Neuronal stem cell (in vitro differentiated cells): ENCODE results near the gene UNC13B.

Experiments
- DNase-seq: peaks from one replicate; pipeline ENCODE4 v3.0.0-alpha.2; 2013; ENCODE audit warnings: low spot score
- H2AFZ ChIP-seq: one replicate; pipeline ENCODE4 v1.6.1; 2013; ENCODE audit warnings: mild to moderate bottlenecking, low read length, inconsistent platforms
- H2AK5ac ChIP-seq: 2 replicates; pipeline ENCODE4 v1.6.1; 2013; ENCODE audit warnings: low read depth, mild to moderate bottlenecking, inconsistent platforms, low read length, moderate library complexity, mixed read lengths
- H2BK120ac ChIP-seq: 2 replicates; pipeline ENCODE4 v1.6.1; 2013; ENCODE audit warnings: low read depth, mild to moderate bottlenecking, inconsistent platforms, low read length, moderate library complexity, mixed read lengths
- H2BK12ac ChIP-seq: one replicate; pipeline ENCODE4 v1.6.1; 2013; ENCODE audit warnings: low read length, inconsistent platforms
- H2BK15ac ChIP-seq: 2 replicates; pipeline ENCODE4 v1.6.1; 2013; ENCODE audit warnings: mild to moderate bottlenecking, low read length, inconsistent platforms, mixed read lengths
- H2BK5ac ChIP-seq: one replicate; pipeline ENCODE4 v1.6.1; 2013; ENCODE audit warnings: inconsistent platforms, mild to moderate bottlenecking, low read length, moderate library complexity
- H3K14ac ChIP-seq: one replicate; pipeline ENCODE4 v1.6.1; 2013; ENCODE audit warnings: low read length, inconsistent platforms
- H3K18ac ChIP-seq: 2 replicates; pipeline ENCODE4 v1.6.1; 2013; ENCODE audit warnings: low read length, inconsistent platforms
- H3K23ac ChIP-seq: 2 replicates; pipeline ENCODE4 v1.6.1; 2013; ENCODE audit warnings: low read depth, mild to moderate bottlenecking, mixed read lengths, low read length, inconsistent platforms; ENCODE audit not compliant: poor library complexity
- H3K27ac ChIP-seq: replicated peaks from 3 replicates; pipeline ENCODE4 v1.5.1; 2013; ENCODE audit warnings: low read length, inconsistent platforms
- H3K27me3 ChIP-seq, 3 experiments: 2 replicates each; pipeline ENCODE4 v1.6.1; 2013; ENCODE audit warnings: low read length in 3 of 3, mild to moderate bottlenecking in 2 of 3, inconsistent platforms in 1 of 3, low read depth in 1 of 3, mixed read lengths in 1 of 3, moderate library complexity in 1 of 3; ENCODE audit not compliant: control insufficient read depth in 3 of 3, insufficient read depth in 3 of 3
- H3K36me3 ChIP-seq, 2 donors: replicated peaks in 1 of 2; 2 replicates each; pipeline ENCODE4 v1.6.1; 2013; ENCODE audit warnings: low read length in 2 of 2; ENCODE audit not compliant: control insufficient read depth in 2 of 2, insufficient read depth in 2 of 2
- H3K4ac ChIP-seq: 2 replicates; pipeline ENCODE4 v1.6.1; 2013; ENCODE audit warnings: inconsistent platforms, mild to moderate bottlenecking, low read length, moderate library complexity
- H3K4me1 ChIP-seq, 2 donors: 1 replicate in 1 of 2; 2 replicates in 1 of 2; pipeline ENCODE4 v1.6.1; 2013; ENCODE audit warnings: low read length in 2 of 2, low read depth in 1 of 2; ENCODE audit not compliant: control insufficient read depth in 2 of 2, insufficient read depth in 1 of 2
- H3K4me2 ChIP-seq: one replicate; pipeline ENCODE4 v1.6.1; 2013; ENCODE audit warnings: mild to moderate bottlenecking, low read length, inconsistent platforms; ENCODE audit not compliant: insufficient read depth, poor library complexity, severe bottlenecking
- H3K4me3 ChIP-seq, 2 donors: 2 replicates each; pipeline ENCODE4 v1.5.1; 2013; ENCODE audit warnings: low read length in 2 of 2, mild to moderate bottlenecking in 2 of 2, inconsistent platforms in 1 of 2, moderate library complexity in 1 of 2
- H3K79me1 ChIP-seq: one replicate; pipeline ENCODE4 v1.6.1; 2013; ENCODE audit warnings: low read depth, mild to moderate bottlenecking, inconsistent platforms, low read length, moderate library complexity
- H3K9ac ChIP-seq: one replicate; pipeline ENCODE4 v1.6.1; 2013; ENCODE audit warnings: mild to moderate bottlenecking, low read depth, low read length, inconsistent platforms; ENCODE audit not compliant: poor library complexity
- H3K9me3 ChIP-seq, 2 donors: replicated peaks in 1 of 2; 2 replicates each; pipeline versions ENCODE3 to v1.6.1; 2013; ENCODE audit warnings: low read length in 2 of 2, mild to moderate bottlenecking in 2 of 2, inconsistent platforms in 1 of 2, low read depth in 1 of 2, mixed read lengths in 1 of 2, moderate library complexity in 1 of 2; ENCODE audit not compliant: control insufficient read depth in 2 of 2, insufficient read depth in 1 of 2
- H4K8ac ChIP-seq: one replicate; pipeline ENCODE4 v1.6.1; 2013; ENCODE audit warnings: low read depth, mild to moderate bottlenecking, inconsistent platforms, low read length, moderate library complexity
- H4K91ac ChIP-seq: one replicate; pipeline ENCODE4 v1.6.1; 2013; ENCODE audit warnings: low read length, low read depth, mild to moderate bottlenecking, inconsistent platforms; ENCODE audit not compliant: poor library complexity
- WGBS, 2 donors: extraction: QIAGEN DNeasy Blood & Tissue Kit; methylation state at CpG; one replicate each; pipeline ENCODE4 v1.1.7; 2013; ENCODE audit warnings: missing lambda C conversion rate in 2 of 2, mixed read lengths in 1 of 2; ENCODE audit not compliant: insufficient read length in 2 of 2, insufficient replicate concordance in 1 of 2; ENCODE audit errors: extremely low coverage in 2 of 2; 5-methylcytosine and 5-hydroxymethylcytosine counted together

The UNC13B gene

DNA sequence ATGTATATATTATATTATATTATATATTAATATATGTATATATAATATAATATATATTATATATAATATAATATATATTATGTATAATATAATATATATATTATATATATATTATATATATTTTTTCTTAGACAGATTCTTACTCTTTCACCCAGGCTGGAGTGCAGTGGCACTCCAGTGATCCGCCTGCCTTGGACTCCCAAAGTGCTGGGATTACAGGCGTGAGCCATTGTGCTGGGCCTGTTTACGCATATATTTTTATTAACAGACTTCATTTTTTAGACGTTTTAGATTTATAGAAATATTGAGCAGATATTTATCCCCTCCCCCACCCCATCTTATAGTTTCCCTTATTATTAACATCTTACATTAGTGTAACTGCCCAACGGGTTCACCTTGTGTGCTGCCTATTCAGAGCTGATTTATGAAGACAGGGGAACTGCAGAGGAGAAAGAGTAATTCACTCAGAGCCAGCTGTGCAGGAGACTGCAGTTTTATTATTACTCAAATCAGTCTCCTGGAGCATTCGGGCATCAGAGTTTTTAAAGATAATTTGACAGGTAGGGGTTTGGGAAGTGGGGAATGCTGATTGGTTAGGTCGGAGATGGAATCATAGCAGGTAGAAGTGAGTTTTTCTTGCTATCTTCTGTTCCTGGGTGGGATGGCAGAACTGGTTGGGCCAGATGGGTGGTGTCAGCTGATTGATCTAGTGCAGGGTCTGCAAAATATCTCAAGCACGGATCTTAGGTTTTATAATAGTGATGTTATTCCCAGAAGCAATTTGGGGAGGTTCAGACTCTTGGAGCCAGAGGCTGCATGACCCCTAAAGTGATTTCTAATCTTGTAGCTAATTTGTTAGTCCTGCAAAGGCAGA lies 93.4 kb downstream of the UNC13B start:
- no peak overlapping the region for H4K91ac ChIP-seq
- no peak overlapping the region for H3K4me2 ChIP-seq
- H2AK5ac ChIP-seq, result no peak overlapping the region
- WGBS, 2 donors, result no CpG with 5 or more reads among the region's 8 CpGs
- H4K8ac ChIP-seq, result no peak overlapping the region
- no peak overlapping the region for H3K18ac ChIP-seq
- no peak for DNase-seq
- no peak overlapping the region for H2BK15ac ChIP-seq
- no peak overlapping the region for H2AFZ ChIP-seq
- no peaks in the 10 kb centered on the region for H3K79me1 ChIP-seq
- no peak overlapping the region for H3K27ac ChIP-seq
- H3K23ac ChIP-seq, result no peak overlapping the region
- no peak overlapping the region for H3K4ac ChIP-seq
- H3K27me3 ChIP-seq, result no peaks in the 10 kb centered on the region
- H3K36me3 ChIP-seq, result no peaks in the 10 kb centered on the region
- H2BK5ac ChIP-seq, result no peak overlapping the region
- H2BK12ac ChIP-seq, result no peak overlapping the region
- H3K9me3 ChIP-seq, result no peaks in the 10 kb centered on the region
- H2BK120ac ChIP-seq, result no peak overlapping the region
- H3K9ac ChIP-seq, result no peak overlapping the region
- peaks cover 0 to 2% of the 10 kb centered on the region in 2 donors for H3K4me1 ChIP-seq
- H3K4me3 ChIP-seq, result no peak overlapping the region
- no peak overlapping the region for H3K14ac ChIP-seq

DNA sequence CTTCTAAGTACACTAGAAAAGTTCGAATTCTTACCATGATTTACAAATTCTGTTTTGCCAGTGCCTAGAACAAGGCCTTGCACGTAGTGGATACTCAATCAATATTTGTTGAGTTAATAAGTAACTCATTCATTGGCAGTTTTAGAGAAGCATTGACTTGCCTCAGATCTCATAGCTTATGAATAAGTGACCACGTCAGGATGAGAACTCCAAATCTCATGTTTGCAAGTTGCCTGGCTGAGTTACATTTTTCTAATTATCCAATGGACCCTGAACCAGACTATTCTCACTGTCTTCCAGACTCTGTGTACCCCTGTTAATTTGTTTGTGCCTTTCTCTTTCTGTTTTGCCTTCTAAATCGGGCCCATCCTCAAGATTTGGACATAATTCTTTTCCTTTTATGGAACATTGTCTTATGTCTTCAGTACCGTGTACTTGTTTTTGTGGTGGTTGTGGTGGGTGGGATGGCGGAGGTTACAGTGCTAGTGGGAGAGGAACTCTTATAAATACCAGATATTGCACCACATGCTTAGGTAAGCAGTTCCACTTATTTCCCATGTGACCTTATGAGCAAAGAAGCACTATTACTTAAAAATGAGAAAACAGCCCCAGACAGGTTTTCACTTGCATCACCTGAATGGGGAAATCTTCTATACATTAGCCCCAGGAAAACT lies 96.3 kb downstream of the UNC13B start:
- no peaks in the 10 kb centered on the region for H3K36me3 ChIP-seq
- H4K8ac ChIP-seq, result no peak overlapping the region
- no peak overlapping the region for H3K27ac ChIP-seq
- no CpG with 5 or more reads among the region's 6 CpGs for whole genome bisulfite sequencing, 2 donors
- H3K4ac ChIP-seq, result no peak overlapping the region
- H3K4me2 ChIP-seq, result no peak overlapping the region
- H3K9me3 ChIP-seq, result no peaks in the 10 kb centered on the region
- H4K91ac ChIP-seq, result no peak overlapping the region
- H2BK12ac ChIP-seq, result no peak overlapping the region
- no peak overlapping the region for H3K9ac ChIP-seq
- peaks cover 0 to 2% of the 10 kb centered on the region in 2 donors for H3K4me1 ChIP-seq
- no peak overlapping the region for H3K23ac ChIP-seq
- no peaks in the 10 kb centered on the region for H3K79me1 ChIP-seq
- H2BK15ac ChIP-seq, result no peak overlapping the region
- no peak overlapping the region for H2AK5ac ChIP-seq
- no peak overlapping the region for H2BK120ac ChIP-seq
- DNase-seq, result no peak
- no peak overlapping the region for H2BK5ac ChIP-seq
- no peaks in the 10 kb centered on the region for H3K27me3 ChIP-seq
- no peak overlapping the region for H3K4me3 ChIP-seq
- H3K14ac ChIP-seq, result no peak overlapping the region
- no peak overlapping the region for H2AFZ ChIP-seq
- H3K18ac ChIP-seq, result no peak overlapping the region

DNA sequence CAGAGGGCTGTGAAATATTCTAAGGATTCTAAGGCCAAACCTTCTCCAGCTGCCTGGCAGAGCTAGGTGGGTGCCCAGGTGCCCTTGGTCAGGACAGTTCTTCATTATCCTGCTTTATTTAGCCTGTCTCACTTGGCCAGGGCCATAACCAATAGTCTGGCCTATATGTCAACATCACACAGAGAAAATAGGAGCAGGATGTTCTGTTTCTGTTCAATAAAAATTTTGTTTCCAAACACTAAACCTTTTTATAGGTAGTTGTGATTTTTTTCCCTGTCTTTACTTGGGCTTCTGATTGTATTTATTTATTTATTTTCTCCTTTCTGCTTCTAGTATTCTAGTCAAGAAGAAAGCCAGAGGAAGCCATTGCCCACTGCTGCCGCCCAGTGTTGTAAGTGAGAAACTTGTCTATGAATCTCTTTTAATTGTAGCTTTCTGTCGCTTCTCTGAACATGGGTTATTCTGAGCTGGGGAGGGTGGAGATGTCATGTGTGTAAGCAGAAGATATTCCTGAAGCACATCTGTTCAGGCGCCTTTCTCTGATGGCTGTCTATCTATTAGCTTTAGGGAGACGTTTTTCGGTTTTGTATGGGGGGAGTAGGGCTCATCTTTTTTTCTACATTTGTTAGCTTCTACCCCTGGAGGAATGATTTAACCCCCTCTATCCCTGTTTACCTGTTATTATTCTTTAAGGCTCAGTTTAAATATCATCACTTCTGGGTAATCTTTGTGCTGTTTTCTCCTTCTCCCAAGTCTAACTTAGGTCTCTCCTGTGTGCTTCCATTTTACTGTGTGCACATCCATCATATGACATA lies 97.1 kb downstream of the UNC13B start:
- H3K36me3 ChIP-seq, result no peaks in the 10 kb centered on the region
- H3K14ac ChIP-seq, result no peak overlapping the region
- no peak overlapping the region for H2BK5ac ChIP-seq
- no peak overlapping the region for H2BK120ac ChIP-seq
- DNase-seq, result peak; percentile 29
- no peak overlapping the region for H2AK5ac ChIP-seq
- no peak overlapping the region for H3K4me2 ChIP-seq
- H3K27me3 ChIP-seq, result no peaks in the 10 kb centered on the region
- no peaks in the 10 kb centered on the region for H3K9me3 ChIP-seq
- H3K27ac ChIP-seq, result no peak overlapping the region
- H4K91ac ChIP-seq, result no peak overlapping the region
- H2AFZ ChIP-seq, result no peak overlapping the region
- no peak overlapping the region for H3K9ac ChIP-seq
- no peak overlapping the region for H3K4ac ChIP-seq
- no peak overlapping the region for H2BK12ac ChIP-seq
- WGBS, 2 donors, result no CpG with 5 or more reads among the region's 5 CpGs
- no peak overlapping the region for H3K18ac ChIP-seq
- H3K4me3 ChIP-seq, result no peak overlapping the region
- H3K79me1 ChIP-seq, result no peaks in the 10 kb centered on the region
- H3K23ac ChIP-seq, result no peak overlapping the region
- no peak overlapping the region for H4K8ac ChIP-seq
- H2BK15ac ChIP-seq, result no peak overlapping the region
- H3K4me1 ChIP-seq, result peaks cover 0 to 2% of the 10 kb centered on the region in 2 donors

DNA sequence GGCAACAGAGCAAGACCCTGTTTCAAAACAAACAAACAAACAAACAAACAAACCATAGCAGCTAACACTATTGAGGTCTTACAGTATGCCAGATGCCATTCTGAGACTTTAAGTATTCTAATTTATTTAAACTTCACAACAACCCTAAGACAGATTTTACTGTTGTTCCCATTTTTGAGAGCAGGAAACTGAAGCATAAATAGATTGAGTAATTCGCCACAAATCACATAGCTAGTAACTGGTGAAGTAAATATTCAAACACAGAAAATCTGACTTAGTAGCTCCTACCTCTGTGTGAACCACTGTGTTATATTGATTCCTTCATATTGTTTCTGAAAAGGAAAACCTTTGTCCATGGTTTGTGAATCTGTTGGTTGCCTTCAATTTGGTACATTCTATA lies 98.4 kb downstream of the UNC13B start:
- Histone ChIP-seq H3K9me3 (no peaks in the 10 kb centered on the region), H4K8ac (no peak overlapping the region), H3K23ac (no peak overlapping the region), H3K4me3 (no peak overlapping the region), H3K27ac (no peak overlapping the region), H2BK12ac (no peak overlapping the region), H3K18ac (no peak overlapping the region), H4K91ac (no peak overlapping the region), H2AK5ac (no peak overlapping the region), H2BK120ac (no peak overlapping the region), H3K4ac (no peak overlapping the region), H3K4me2 (no peak overlapping the region), H2BK15ac (no peak overlapping the region), H2BK5ac (no peak overlapping the region), H3K4me1 (no peaks in the 10 kb centered on the region), H3K27me3 (no peaks in the 10 kb centered on the region), H3K14ac (no peak overlapping the region), H3K9ac (no peak overlapping the region), H2AFZ (no peak overlapping the region), H3K79me1 (no peaks in the 10 kb centered on the region), H3K36me3 (no peaks in the 10 kb centered on the region)
- no peak for DNase-seq
- no CpG with 5 or more reads among the region's 1 CpG for WGBS, 2 donors
